Fibroblast of skin of abdomen (primary cell): ENCODE results near the gene CHD9.

Experiments used
- DNase-seq: peaks from one replicate; pipeline ENCODE4 v3.0.0-alpha.2; 2013

CHD9 gene

DNA sequence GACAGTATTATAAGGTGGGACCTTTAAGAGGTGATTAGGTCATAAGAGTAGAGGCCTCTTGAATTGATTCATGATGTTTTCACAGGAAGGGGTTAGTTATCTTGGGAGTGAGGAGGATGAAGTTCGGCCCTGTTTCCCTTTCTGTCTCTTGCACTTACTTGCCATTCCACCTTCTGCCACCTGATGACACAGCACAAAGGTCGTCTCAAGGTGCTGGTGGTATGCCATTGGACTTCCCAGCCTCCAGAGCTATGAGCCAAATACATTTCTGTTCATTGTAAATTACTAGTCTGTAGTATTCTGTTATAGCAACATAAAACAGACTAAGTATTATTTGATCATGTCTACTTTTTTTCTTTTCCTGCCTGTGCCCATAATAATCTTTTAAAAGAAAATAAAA lies 23.5 kb downstream of the CHD9 start:
- no peak for DNase-seq

DNA sequence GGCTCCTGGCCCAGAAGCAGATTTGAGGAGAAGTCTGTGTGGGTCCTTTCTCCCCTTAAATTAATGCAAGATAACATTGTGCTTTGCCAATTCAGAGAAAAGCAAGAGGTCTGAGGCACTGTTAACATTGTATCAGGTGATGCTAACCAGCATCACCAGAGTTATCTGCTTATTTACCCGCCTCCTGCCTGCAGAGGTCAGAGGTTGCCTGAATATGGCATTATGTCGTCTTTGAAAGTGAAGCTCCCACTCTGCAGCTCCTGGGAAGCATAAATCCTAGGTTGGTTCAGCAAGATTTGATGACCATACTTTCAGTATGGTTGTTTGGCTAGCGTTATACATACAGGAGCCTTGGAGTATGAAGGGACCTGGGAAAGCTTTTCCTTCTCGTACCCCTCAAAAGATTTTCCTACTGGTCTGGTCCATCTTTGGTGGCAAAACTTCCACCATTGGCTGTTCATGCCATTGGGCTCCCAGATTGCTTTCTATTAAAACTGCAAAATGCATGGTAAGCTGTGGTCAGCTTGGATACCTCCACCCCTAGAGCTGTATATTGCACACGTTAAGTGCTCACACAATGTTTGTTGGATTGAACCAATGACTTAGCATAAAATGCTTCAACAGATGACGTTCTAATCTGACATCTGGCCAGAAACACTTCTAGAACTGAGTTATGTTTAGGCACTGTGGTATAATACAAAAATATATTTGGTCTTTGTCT lies 24.1 kb downstream of the CHD9 start:
- DNase-seq, result peak; percentile 23

DNA sequence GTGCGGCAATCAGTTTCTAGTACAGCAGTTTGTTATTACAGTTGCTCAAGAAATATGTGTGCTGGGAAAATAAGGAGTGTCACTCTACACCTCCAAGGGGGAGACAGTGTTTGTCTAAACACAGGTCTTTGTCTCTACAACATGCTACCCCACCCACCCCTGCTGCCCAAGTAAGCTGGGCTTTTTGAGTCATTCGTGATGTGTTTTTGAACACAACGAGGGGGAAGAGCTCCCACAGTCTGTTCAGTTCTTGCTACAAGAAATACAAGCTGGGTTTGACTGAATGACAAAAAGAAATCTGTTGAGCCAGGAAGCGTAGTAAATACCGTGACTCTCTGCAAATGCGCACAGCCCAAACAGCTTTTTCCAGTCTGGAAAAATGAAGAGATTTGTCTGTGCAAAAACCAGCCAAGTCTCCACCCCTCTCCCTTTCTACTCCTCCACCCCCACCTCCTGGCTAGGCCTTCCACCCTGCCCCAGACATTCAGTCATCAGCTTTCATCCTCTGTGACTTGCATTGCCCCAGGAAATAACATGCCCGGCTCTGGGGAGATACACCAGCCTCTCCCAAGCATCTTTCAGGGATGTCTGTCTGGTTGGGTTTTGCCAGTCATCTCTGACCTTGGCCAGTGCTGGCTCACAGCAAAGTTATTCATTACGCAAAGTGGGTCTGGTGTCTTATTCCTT lies 25.7 kb downstream of the CHD9 start:
- peak; percentile 86 for DNase-seq

DNA sequence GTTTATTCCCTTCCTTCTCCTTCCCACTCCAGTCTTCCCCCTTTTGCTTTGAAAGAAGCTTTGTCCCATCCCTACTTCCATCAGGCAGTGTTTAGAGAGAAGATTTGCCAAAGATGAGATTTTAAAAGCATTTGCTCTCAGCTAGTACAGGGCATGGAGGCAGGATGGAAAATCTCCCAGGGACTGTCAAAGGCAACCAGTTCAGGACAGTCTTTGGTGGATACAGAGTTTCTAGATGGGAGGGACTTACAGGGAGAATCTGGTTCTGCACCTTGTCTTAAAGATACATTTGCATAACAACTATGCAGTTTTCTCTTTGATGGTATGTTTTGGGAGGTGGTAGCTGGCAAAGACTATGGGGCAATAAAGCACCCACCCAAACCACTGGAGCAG lies 26.2 kb downstream of the CHD9 start:
- DNase-seq, result no peak

DNA sequence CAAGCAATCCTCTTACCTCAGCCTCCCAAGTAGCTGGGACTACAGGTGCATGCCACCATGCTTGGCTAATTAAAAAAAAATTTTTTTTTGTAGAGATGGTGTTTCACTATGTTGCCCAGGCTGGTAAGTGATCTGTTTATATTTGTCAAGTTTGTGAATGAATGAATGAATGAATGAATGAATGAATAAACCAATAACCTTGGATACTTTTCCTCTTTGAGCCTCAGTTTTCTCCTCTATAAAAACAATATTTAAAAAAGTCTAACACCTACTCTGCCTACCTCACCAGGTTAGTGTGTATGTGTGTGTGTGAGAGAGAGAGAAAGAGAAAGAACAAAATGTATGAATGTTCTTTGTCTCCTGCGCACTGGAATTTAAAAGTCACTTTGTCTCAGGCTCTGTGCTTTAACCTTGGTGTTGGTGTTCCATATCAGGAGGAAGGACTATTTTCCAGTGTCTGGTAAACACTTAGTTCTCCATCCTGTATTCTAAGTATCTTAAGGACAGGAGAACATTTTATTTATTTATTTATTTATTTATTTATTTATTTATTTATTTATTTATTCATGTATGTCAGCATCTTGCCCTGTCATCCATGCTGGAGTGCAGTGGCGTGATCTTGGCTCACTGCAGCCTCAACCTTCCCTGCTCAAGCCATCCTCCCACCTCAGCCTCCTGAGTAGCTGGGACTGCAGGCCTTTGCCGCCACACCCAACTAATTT lies 27.1 kb downstream of the CHD9 start:
- DNase-seq, result no peak

DNA sequence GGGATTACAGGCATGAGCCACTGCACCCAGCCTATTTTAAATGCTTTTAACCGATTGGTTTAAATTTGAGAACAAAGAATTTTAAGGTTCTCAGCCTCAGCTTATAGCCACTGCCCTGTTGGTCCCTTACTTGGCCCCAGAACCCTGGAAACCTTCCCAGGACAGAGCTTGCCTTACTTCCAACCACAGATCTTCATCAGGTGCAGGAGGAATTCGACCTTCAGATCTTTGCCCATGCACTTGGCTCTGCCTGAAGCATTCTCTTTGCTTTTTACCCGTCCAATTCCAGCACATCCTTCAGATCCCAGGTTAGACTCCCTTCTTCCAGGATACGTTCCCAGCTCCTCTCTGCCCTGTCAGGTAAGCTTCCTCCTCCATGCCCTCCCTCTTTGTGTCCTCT lies 27.7 kb downstream of the CHD9 start:
- no peak for DNase-seq

DNA sequence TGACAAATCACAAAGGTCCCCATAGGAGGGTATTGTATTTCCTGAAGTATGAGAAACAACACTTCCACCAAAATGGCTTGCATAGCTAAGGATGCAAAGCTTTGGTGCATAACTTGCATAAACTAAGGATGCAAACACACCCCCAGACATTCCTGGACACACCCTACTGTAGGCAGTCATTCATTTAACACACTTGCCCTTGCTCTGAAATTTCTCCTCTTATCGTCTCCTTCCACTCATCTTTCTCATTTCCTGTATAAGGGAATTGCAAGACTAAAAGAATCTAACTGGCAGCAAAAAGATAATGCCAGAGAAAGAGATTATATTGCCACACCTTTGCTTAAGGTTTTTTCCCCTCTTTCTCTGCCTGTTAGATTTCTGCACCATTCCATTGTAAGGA lies 28.3 kb downstream of the CHD9 start:
- no peak for DNase-seq

DNA sequence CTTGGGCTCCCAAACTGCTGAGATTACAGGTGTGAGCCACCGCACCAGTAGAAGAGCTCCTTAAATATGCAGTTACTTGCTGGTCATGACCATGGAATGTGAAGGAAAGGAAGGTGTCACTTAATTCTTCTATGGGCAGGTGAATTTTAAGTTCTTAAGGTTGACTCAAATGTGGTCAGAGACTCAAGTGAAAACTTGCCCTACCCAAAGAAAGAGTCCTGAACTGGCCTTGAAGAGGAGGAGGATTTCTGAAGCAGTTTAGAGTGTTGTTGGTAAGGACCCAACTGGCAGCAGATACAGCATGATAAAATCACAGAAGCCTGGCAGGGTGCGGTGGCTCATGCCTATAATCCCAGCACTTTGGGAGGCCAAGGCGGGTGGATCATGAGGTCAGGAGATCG lies 29.4 kb downstream of the CHD9 start:
- DNase-seq, result no peak

DNA sequence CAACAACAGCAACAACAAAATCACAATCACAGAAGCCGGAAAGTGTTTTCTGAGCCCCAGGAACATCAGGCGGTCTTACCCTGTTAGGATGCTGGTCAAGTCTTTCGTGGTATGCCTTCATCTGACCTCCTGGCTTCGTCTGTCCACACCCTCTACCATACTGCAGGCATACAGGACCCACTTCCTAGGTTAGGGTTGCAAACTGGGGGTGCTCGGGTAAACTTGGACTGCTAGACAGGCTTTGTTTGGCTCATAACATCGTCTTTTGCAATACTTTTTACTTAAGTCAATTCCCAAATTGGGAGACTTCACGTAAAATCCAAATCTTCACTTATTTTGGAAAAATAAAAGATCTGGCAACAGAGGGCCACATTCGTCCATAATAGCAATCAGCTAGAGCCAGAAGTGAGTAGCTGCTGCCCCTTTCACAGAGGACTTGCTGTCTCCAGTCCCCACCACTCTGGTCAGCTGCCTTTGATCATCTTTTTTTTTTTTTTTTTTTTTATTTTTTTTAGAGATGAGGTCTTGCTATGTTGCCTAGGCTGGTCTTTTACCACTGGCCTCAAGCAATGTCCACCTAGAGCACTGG lies 30.0 kb downstream of the CHD9 start:
- no peak for DNase-seq

DNA sequence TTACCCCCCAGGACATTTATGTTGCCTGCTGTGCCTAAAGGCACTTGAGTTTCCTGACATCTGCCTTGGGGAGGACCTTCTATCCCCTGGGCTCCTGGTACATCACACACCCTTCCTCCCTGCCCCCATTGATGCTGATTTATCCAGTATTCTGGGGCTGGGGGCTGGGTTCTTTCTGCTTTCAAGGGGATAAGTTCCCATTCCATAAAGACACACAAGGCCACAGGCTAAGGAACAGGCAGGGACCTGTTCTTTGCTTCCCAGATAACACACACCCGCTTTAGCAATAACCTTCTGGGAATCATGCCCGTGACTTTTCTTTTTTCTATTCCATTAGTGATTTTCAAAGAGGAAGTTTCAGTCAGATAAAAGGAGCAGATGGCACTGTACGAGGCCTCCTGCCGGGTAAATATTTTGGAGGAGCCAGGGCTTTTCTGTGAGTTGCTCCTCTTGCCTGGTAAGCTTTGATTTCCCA lies 30.6 kb downstream of the CHD9 start:
- DNase-seq, result peak; percentile 19

DNA sequence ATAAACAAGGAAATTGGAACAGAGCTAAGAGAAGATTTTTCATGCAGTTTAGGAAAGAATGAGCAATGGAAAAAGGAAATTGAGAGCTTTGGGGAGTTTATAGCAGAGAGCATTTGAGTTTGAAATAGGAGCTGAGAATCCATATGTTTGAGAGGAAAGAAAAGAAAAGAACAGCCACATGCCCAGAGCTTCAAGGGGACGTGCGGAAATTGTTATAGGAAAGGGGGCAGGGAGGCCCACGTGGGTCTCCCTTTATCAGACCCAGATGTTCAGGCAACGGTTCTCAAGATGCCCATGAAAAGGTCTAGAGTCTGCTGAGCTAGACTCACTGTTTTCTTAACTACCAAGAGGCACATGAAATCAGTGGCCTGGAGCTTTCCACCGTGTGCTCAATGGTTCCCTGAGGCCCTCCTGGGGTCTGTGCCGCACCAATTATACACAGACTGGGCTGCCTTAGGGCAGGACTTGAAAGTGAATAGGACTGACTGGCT lies 31.2 kb downstream of the CHD9 start:
- DNase-seq, result peak; percentile 86

DNA sequence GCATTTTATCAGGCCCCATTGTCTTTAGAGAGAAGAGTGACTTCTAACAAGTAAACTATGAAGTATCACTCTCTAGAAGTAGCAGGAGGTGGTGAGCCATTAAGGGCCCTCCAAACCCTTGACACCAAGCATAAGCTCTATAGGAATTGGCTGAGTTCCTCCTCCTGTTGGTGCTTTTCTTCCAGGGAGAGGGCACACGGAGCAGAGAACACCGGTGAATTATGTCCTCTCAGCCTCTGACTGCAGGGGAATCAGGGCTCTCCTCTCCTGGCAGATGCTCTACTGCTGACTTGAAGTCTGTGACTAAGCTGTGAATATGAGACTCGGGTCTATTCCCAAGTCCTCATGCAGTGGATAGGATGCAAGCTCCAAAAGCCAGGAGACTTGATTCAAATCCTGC lies 32.3 kb downstream of the CHD9 start:
- DNase-seq, result peak; percentile 58

DNA sequence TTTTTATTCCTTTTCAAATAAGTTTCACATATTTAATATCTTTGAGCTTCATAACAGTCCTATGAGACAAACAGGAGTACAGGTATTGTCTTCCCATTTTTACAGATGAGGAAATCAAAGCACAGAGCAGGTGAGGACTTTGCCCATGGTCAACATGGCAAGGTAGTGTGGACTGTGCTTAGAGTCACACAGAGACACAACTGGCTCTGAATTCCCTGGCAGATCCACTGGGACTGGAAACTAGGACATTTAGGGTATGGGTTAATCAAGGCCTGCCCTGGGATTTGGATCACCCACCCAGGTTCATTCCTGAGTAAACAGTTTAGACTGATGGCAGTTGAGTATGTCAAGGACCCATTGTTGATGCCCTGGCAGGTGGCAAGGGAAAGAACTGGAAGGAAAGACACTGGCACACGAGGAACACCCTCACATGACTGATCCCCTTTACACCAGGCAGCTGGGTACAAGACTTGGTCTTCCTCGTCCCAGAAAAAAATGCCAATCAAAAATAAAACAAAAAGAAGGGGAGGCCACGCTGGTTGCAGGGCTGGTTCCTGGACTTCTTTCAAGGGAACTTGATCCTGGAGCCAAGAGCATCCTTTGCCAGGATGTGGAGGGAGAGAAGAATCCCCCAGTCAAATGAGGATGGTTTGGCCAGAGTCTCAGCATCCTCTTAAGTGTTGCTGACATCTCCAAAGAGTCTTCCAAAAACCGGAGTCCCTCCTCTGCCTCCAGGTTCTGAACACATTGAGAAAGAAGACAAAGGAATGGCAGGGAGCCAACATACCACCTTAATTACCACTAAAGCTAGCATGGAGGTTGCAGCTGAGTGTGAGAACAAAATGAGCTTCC lies 34.9 kb downstream of the CHD9 start:
- DNase-seq, result peak; percentile 48

DNA sequence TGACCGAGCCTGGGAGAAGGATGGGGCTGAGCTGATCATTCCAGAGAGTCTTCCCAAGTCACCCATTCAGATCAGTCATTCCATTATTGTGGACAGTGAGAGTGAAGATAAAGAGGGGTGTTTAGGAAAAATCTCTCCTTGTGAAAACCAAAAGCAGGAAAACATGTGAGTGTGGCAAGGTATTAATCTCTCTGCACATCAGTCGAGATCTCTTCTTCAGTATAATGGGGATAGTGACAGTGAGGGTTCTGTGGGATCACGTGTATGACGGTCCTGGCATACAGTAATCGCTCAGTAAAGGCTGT lies 35.4 kb downstream of the CHD9 start:
- DNase-seq, result no peak

DNA sequence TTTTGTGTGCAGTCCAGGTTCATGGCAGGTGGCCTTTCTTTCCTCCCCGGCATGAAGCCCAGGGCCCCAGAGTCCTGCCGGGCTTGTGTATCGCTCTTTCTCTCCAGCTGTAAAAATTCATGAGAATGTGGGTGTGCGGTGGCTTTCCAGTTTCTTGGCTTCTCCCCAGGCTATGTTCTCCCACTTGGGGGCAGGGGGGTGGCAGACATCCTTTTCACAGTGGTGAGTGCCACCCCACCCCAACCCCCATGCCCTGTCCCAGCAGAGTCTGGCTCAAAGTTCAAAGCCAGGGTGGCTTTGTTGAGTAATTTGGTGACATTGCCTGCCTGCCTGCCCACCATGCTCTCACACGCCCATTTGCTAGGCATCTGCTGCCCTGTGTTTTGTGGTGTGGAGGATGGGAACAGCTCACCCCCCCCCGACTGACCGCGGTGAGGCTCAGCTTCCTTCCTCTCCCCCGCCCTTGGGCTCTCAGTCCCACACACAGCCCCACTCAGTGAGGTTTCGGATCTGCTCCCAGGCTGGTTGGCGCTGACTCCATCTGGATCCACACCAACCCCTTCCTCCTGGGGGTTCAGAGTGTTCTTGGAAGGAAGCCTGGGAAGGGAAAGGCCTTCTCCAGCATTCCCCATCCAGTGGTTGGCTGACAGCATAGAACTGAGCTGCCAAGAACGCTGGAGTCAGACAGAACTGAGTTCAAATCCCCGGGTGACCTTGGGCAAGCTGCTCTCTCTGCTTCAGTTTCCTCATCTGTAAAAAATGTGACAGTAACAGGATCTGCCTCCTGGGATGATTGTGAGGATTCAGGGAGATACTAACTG lies 36.0 kb downstream of the CHD9 start:
- DNase-seq, result peak; percentile 99

DNA sequence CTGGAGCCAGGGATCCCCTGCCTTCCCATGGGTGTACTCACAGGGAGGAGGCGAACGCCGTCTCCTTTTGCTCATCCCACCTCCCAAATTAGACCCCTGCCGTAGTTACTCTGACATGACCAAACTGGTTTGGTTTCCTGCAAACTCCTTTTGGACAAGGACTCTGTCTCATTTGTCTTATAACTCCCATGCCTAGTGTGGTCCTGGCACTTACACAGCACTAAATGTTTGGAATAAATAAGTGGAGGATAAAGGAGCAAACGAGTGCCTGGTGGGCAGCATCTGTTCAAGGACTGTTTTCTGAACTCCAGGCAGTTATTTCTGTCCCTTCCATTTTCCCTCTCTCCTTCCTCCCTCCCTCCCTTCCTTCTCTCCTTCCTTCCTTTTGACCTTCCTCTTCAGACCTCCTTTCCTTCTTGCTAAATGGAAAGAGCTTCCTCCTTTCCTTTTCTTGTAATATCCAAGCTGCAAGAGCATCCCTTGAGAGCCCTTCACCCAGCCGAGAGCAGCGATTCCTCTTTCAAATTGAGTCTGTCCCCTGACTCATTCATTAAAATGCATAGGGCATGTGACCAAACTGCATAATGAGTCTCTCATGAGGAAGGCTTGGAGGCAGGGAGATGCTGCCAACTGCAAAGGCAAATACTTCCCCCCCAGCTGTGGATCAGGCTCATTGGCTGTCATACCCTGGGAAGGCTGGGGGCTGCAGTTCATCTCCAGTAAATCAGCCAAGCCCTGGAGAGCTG lies 36.8 kb downstream of the CHD9 start:
- DNase-seq, result peak; percentile 96

DNA sequence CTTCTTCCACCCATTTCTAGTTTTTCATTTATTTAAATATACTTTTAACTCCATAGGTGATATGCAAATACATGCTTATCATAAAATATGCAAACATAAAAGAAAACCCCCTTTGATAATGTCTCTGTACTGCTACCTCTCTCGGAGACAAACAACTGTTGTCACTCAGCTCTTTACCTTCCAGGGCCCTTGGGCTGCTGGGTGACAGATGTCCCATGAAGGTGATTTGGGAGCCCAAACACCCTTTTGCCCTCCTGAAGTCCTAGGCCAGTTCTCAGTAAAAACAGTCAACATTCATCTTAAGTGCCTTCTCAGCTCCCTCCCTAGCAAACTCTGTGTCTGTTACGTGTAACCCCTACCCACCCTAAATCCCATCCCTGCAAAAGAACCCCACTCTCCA lies 37.5 kb downstream of the CHD9 start:
- DNase-seq, result no peak

DNA sequence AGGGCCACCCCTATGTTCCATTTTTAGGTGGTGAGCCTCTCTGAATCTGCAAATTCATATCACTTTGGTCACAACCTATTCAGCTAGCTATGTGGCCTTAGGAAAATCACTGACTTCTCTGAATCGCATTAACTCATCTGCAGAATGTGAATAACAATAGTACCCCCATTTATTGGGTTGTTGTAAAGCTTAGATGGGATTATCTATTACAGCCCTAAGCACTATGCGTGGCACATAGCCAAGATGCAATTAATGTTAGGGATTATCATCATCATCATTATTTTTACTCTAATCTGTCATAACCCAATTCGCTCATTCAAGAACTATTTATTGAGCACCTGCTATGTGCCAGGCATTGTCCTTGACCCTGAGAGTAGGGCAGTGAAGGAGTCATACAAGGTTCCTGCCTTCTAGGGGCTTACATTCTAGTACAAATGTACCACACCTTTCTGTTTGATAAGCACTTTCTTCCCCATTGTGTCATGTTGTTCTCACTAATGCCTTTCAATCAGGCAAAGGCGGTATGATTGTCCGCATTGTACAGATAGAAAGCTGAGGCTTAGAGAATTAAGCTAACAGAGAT lies 38.5 kb downstream of the CHD9 start:
- DNase-seq, result no peak

DNA sequence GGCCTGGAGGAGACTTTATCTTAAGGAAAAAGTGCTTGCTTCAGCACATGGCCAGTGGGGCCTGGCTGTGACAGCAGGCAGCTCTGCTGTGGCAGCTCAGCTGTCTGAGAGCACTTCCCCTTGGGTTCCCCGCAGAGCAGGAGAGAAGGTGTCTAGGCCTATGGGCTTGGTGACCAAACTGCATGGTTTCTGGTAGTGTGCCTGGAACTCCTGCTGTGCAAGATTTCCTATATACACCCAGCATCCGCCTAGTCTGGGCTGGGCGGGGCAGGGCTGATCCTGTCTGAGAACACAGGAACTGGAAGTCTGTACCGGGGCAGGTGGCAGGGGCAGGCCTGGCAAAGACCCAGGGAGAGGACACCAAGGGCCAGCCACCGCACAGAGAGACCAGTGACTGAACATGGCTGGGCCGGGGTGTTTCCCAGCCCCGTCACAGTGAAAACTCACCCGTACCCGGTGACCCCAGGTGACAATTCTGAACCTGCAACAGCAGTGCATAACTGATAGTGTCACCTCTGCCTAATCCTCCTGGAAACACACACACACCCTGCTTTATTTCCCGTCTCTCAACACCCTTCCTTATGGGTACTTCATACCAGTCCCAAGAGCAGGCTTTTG lies 39.3 kb downstream of the CHD9 start:
- no peak for DNase-seq

DNA sequence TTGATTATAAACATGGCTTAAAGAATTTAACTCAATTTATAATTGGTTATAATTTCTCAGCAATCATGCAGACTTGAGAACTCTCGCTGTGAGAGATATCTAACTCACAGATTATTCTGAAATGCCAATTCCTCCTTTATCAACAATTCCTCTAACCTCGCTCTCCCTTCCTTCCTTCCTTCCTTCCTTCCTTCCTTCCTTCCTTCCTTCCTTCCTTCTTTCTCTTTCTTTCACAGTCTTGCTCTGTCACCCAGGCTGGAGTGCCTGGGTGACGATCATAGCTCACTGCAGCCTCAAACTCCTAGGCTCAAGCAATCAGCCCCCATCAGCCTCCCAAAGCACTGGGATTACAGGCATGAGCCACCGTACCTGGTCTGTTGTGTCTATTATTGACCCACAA lies 42.4 kb downstream of the CHD9 start:
- no peak for DNase-seq
